ENCODE measurements around the gene SNCAIP.

The SNCAIP gene

DNA sequence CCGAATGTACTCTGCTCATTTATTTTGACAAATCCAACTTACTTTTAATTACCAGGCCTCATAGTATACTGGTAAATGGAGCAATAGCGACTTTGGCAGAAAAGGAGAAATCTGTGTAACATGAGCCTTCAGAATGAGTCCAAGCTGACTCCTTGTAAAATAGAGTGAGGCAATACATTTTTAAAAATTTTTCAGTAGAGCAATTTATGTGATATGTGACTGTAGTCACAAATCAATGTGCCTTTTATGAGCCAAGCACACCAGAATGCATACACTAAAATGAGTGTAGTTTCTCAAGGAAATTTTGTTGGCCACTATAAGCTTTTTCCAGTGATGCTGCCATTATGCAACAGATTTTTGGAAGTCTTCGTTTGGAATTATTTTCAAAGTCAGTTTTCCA, 73.8 kb downstream of the SNCAIP start:
- no peak overlapping the region for H3K27ac ChIP-seq
- no peak overlapping the region for H3K4me3 ChIP-seq
- no peaks in the 10 kb centered on the region for H3K36me3 ChIP-seq (ENCODE audit: insufficient read depth, low read length)
- H3K9me3 ChIP-seq (ENCODE audit: low read depth, low read length), result no peaks in the 10 kb centered on the region
- TF ChIP-seq POLR2AphosphoS5 (IDR thresholded peaks at IDR 0.05; ENCODE audit: borderline replicate concordance, low read depth, low read length), result no peak
- TF ChIP-seq EZH2 (IDR thresholded peaks at IDR 0.05), result no peak
- TF ChIP-seq FOXP2 (optimal IDR thresholded peaks at IDR 0.05; ENCODE audit: control extremely low read depth, extremely low read length, insufficient read depth), result no peak
- no peak overlapping the region for H3K9ac ChIP-seq (ENCODE audit: insufficient read length)
- no peak for DNase-seq (ENCODE audit: low read depth, low spot score)

DNA sequence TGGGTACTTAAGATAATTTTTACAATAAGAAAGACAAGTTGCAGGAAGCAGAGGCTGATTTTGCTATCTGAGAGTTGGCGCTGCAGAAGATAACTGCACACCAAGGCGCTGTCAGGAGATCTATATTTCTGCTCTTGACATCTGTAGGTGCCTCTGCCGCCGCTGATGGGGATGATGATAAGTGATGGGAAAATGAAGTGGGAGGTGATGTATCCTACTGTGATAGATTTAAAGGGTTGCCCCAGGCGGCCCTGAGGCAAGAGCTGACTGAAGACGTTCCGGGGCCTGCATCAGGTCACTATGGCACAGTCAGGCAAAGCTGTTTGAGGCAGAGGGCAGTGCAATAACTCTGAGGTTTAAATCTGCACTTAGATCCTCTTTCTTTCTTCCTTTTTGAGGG, 78.1 kb downstream of the SNCAIP start:
- Histone ChIP-seq H3K9me3 (ENCODE audit: low read depth, low read length) (no peaks in the 10 kb centered on the region), H3K27ac (no peak overlapping the region), H3K36me3 (ENCODE audit: insufficient read depth, low read length) (no peaks in the 10 kb centered on the region), H3K9ac (ENCODE audit: insufficient read length) (no peak overlapping the region), H3K4me3 (no peak overlapping the region)
- no peak for DNase-seq (ENCODE audit: low read depth, low spot score)
- no peak for TF ChIP-seq EZH2 (IDR thresholded peaks at IDR 0.05)
- TF ChIP-seq FOXP2 (optimal IDR thresholded peaks at IDR 0.05; ENCODE audit: control extremely low read depth, extremely low read length, insufficient read depth), result no peak
- TF ChIP-seq POLR2AphosphoS5 (IDR thresholded peaks at IDR 0.05; ENCODE audit: borderline replicate concordance, low read depth, low read length), result no peak

DNA sequence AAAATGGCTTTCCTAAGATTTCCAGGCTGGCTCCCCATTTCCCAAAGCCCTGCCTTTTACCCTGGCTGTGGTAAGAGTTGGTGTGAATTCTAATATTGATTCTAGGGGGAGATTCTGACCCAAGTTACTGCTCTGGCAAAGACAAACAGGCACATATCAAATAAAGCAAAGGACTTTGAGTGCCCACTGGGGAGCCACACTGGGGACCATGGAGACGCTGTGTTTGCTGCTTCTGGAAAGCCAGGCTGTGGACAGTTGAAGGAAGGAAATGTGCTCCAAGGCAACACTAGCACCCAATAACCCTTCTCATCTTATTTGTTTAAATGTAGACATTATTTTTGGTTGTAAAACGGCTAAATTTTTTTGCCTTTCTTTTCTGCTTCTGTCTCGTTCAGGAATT, 78.7 kb downstream of the SNCAIP start:
- H3K36me3 ChIP-seq (ENCODE audit: insufficient read depth, low read length), result no peaks in the 10 kb centered on the region
- TF ChIP-seq POLR2AphosphoS5 (IDR thresholded peaks at IDR 0.05; ENCODE audit: borderline replicate concordance, low read depth, low read length), result no peak
- no peaks in the 10 kb centered on the region for H3K9me3 ChIP-seq (ENCODE audit: low read depth, low read length)
- H3K4me3 ChIP-seq, result no peak overlapping the region
- H3K27ac ChIP-seq, result no peak overlapping the region
- no peak overlapping the region for H3K9ac ChIP-seq (ENCODE audit: insufficient read length)
- DNase-seq (ENCODE audit: low read depth, low spot score), result no peak

DNA sequence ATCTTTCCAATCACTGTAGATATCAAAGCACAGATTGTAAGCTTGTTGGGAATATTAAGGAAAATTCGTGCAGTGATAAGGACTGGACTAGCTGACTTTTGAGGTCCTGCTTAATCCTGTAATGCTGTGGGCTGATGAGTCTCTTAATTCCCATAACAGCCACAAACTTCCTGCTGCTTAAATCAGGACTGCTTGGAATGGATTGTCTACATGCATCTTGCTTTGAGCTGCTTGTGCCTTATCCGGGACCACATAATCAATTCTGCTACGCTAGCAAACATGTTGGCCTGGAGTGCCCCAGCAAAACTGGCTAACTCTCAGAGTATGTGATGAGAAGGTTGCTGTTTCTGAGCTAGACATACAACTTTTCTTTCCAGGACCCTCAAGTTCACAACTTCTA, 79.6 kb downstream of the SNCAIP start:
- TF ChIP-seq FOXP2 (optimal IDR thresholded peaks at IDR 0.05; ENCODE audit: control extremely low read depth, extremely low read length, insufficient read depth), result no peak
- no peak for TF ChIP-seq POLR2AphosphoS5 (IDR thresholded peaks at IDR 0.05; ENCODE audit: borderline replicate concordance, low read depth, low read length)
- no peak for TF ChIP-seq EZH2 (IDR thresholded peaks at IDR 0.05)
- no peak for DNase-seq (ENCODE audit: low read depth, low spot score)
- H3K9me3 ChIP-seq (ENCODE audit: low read depth, low read length), result no peaks in the 10 kb centered on the region
- H3K36me3 ChIP-seq (ENCODE audit: insufficient read depth, low read length), result no peaks in the 10 kb centered on the region
- no peak overlapping the region for H3K27ac ChIP-seq
- H3K4me3 ChIP-seq, result no peak overlapping the region
- no peak overlapping the region for H3K9ac ChIP-seq (ENCODE audit: insufficient read length)

DNA sequence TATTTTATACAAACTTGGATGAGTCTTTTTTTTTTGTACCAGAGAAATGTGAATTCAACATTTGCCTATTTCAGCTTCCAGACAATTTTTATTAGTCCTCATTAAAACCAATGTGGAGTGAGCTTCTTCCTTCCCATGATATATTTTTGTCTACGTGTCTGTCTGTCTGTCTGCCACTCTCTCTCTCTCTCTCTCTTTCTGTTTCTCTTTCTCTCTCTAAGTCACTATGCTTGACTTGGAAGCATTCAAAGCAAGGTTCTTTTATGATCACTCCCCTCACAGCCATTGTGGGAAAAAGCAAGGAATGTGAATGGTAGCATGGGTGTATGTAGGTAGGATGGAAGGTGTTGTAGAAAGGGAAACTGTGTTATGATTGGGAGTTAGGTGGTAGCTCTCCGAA, 80.2 kb downstream of the SNCAIP start:
- Histone ChIP-seq H3K4me3 (no peak overlapping the region), H3K9ac (ENCODE audit: insufficient read length) (no peak overlapping the region)

DNA sequence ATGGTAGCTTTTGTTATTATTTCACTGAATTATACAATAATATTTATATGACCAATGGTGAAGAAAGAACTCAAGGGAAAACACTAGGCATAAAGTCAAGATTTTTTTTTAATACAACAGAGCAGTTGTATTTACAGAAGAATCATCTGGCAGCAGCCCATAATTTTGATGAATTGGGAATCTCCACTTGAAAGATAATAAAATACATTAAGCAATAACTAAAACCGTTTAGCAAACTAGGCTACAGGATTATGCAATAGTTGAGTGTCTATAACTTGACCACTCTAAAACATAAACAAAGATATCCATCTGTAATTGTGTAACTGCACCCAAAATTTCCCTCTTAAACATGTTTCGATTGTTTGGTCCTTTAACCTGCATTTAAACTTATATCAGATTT, 80.8 kb downstream of the SNCAIP start:
- Histone ChIP-seq H3K27ac (no peak overlapping the region), H3K9ac (ENCODE audit: insufficient read length) (no peak overlapping the region), H3K9me3 (ENCODE audit: low read depth, low read length) (no peaks in the 10 kb centered on the region), H3K4me3 (no peak overlapping the region), H3K36me3 (ENCODE audit: insufficient read depth, low read length) (no peaks in the 10 kb centered on the region)
- TF ChIP-seq FOXP2 (optimal IDR thresholded peaks at IDR 0.05; ENCODE audit: control extremely low read depth, extremely low read length, insufficient read depth) (no peak), POLR2AphosphoS5 (IDR thresholded peaks at IDR 0.05; ENCODE audit: borderline replicate concordance, low read depth, low read length) (no peak), EZH2 (IDR thresholded peaks at IDR 0.05) (no peak)
- no peak for DNase-seq (ENCODE audit: low read depth, low spot score)

More for the DNA sequence above, 80.2 kb downstream of the SNCAIP start:
- TF ChIP-seq EZH2 (IDR thresholded peaks at IDR 0.05) (no peak), POLR2AphosphoS5 (IDR thresholded peaks at IDR 0.05; ENCODE audit: borderline replicate concordance, low read depth, low read length) (no peak), FOXP2 (optimal IDR thresholded peaks at IDR 0.05; ENCODE audit: control extremely low read depth, extremely low read length, insufficient read depth) (no peak)
- Histone ChIP-seq H3K36me3 (ENCODE audit: insufficient read depth, low read length) (no peaks in the 10 kb centered on the region), H3K9me3 (ENCODE audit: low read depth, low read length) (no peaks in the 10 kb centered on the region), H3K27ac (no peak overlapping the region)
- no peak for DNase-seq (ENCODE audit: low read depth, low spot score)

DNA sequence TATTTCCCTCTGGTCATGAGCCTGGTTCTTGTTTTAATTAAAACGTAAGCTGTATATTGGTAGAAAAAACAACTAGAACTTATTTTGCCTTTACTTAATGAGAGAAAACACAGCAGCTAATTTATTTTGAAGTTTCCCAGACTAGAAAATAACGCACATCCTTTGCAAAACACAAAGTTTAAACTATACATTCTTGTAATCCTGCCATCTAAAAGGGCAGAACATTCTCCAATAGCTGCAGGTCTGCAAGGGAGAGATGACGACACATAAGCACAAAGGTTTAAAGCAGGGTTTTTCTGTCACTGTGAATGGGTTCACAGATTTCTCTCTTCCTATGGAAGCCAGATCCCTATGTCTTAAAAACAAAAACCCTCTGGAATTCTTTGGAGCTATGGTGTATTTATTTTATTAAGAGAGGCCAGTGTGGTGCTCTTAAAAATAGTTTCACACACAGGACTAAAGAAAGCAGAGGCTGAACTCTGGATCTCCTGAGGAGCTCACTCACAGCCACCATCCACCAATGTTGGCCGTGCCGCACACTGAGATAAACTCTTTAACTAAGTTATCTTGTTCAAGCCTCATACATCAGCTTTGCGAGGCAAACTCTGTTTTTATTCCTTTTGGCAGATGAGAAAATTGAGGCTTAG, 82.4 kb downstream of the SNCAIP start:
- no peak overlapping the region for H3K9ac ChIP-seq (ENCODE audit: insufficient read length)
- no peak for TF ChIP-seq EZH2 (IDR thresholded peaks at IDR 0.05)
- no peak for TF ChIP-seq POLR2AphosphoS5 (IDR thresholded peaks at IDR 0.05; ENCODE audit: borderline replicate concordance, low read depth, low read length)
- TF ChIP-seq FOXP2 (optimal IDR thresholded peaks at IDR 0.05; ENCODE audit: control extremely low read depth, extremely low read length, insufficient read depth), result no peak

DNA sequence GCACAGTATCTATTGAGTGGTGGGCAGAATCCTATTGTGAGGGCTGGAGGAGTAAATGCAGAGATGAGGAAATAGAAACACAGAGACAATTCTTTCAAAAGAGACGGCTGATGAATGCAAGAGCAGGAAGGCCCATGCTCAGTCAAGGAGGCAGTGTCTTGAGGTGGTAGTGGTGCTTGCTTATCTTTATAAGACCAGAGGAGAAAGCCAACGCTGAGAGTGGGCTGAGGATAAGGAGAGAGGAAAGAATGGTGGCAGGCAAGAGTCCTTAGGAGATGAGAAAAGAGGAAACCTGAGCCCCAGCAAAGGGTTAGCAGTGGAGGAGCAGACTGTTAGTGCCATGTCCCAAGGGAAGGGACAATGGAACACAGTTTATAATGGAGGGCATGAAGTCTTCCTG, 86.0 kb downstream of the SNCAIP start:
- TF ChIP-seq EZH2 (IDR thresholded peaks at IDR 0.05), result no peak
- no peak for TF ChIP-seq POLR2AphosphoS5 (IDR thresholded peaks at IDR 0.05; ENCODE audit: borderline replicate concordance, low read depth, low read length)
- TF ChIP-seq FOXP2 (optimal IDR thresholded peaks at IDR 0.05; ENCODE audit: control extremely low read depth, extremely low read length, insufficient read depth), result no peak
- Histone ChIP-seq H3K27ac (no peak overlapping the region), H3K9ac (ENCODE audit: insufficient read length) (no peak overlapping the region), H3K9me3 (ENCODE audit: low read depth, low read length) (no peaks in the 10 kb centered on the region), H3K36me3 (ENCODE audit: insufficient read depth, low read length) (no peaks in the 10 kb centered on the region), H3K4me3 (no peak overlapping the region)
- DNase-seq (ENCODE audit: low read depth, low spot score), result no peak

More for the DNA sequence above, 82.4 kb downstream of the SNCAIP start:
- DNase-seq (ENCODE audit: low read depth, low spot score), result no peak
- Histone ChIP-seq H3K27ac (no peak overlapping the region), H3K4me3 (no peak overlapping the region), H3K9me3 (ENCODE audit: low read depth, low read length) (no peaks in the 10 kb centered on the region), H3K36me3 (ENCODE audit: insufficient read depth, low read length) (no peaks in the 10 kb centered on the region)

DNA sequence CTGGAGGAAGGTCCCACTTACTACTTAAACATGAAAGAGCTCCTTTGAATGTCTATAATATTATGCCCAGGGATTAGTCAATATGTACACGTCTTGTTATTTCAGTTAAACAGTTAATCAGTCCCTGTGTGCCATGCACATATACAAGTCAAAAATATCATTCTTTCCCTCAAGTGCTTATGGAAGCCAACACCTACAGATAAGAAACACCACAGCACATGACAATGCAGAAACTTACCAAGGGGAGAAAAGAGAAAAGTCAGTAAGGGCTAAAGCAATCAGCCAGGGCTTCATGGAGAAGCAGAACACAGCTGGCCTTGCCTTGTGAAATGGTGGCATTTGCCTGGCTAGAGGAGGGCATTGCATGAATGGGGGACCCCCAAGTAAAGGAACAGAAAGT, 88.3 kb downstream of the SNCAIP start:
- Histone ChIP-seq H3K9ac (ENCODE audit: insufficient read length) (no peak overlapping the region), H3K36me3 (ENCODE audit: insufficient read depth, low read length) (no peaks in the 10 kb centered on the region), H3K9me3 (ENCODE audit: low read depth, low read length) (no peaks in the 10 kb centered on the region), H3K4me3 (no peak overlapping the region), H3K27ac (no peak overlapping the region)
- no peak for DNase-seq (ENCODE audit: low read depth, low spot score)
- no peak for TF ChIP-seq POLR2AphosphoS5 (IDR thresholded peaks at IDR 0.05; ENCODE audit: borderline replicate concordance, low read depth, low read length)
- TF ChIP-seq FOXP2 (optimal IDR thresholded peaks at IDR 0.05; ENCODE audit: control extremely low read depth, extremely low read length, insufficient read depth), result no peak
- no peak for TF ChIP-seq EZH2 (IDR thresholded peaks at IDR 0.05)

All from SK-N-MC (cell line).